ENCODE results near the gene CNNM2. TPM values are rescaled to one million over a fixed set of nuclear protein-coding genes. Genes with fewer than 3 reads are reported as not detected.
"Not testable (repeated sequence)": the region's sequence is repeated elsewhere in the genome, so short reads cannot be mapped to it uniquely, and the experiment has no call there.

Gene CNNM2
- total RNA-seq, 1 experiment from 2014 or later, result 4.9 TPM

GRCh38 chr10:102919992-102920739, 2.1 kb downstream of the CNNM2 start:
- no peak for DNase-seq (ENCODE audit: extremely low read depth, low read depth)

- DNase-seq (ENCODE audit: extremely low read depth, low read depth), result no peak
Observed at GRCh38 chr10:102923601-102924000, 5.5 kb downstream of the CNNM2 start.

GRCh38 chr10:102926842-102927241, 8.7 kb downstream of the CNNM2 start:
- DNase-seq (ENCODE audit: extremely low read depth, low read depth), result no peak

- no peak for DNase-seq (ENCODE audit: extremely low read depth, low read depth)
Observed at GRCh38 chr10:102927311-102928010, 9.4 kb downstream of the CNNM2 start.

- not testable (repeated sequence) for DNase-seq (ENCODE audit: extremely low read depth, low read depth)
Observed at GRCh38 chr10:102928442-102928841, 10.3 kb downstream of the CNNM2 start.

- DNase-seq (ENCODE audit: extremely low read depth, low read depth), result no peak
Observed at GRCh38 chr10:102930720-102931119, 12.6 kb downstream of the CNNM2 start.

GRCh38 chr10:102931643-102932042, 13.5 kb downstream of the CNNM2 start:
- DNase-seq (ENCODE audit: extremely low read depth, low read depth), result no peak

GRCh38 chr10:102935505-102935904, 17.4 kb downstream of the CNNM2 start:
- no peak for DNase-seq (ENCODE audit: extremely low read depth, low read depth)

- DNase-seq (ENCODE audit: extremely low read depth, low read depth), result no peak
Observed at GRCh38 chr10:102935939-102936605, 18.0 kb downstream of the CNNM2 start.

- no peak for DNase-seq (ENCODE audit: extremely low read depth, low read depth)
Observed at GRCh38 chr10:102941401-102941800, 23.3 kb downstream of the CNNM2 start.

- no peak for DNase-seq (ENCODE audit: extremely low read depth, low read depth)
Observed at GRCh38 chr10:102945449-102945848, 27.4 kb downstream of the CNNM2 start.

GRCh38 chr10:102945962-102946361, 27.9 kb downstream of the CNNM2 start:
- DNase-seq (ENCODE audit: extremely low read depth, low read depth), result no peak

- DNase-seq (ENCODE audit: extremely low read depth, low read depth), result no peak
Observed at GRCh38 chr10:102946992-102947391, 28.9 kb downstream of the CNNM2 start.

GRCh38 chr10:102948176-102948575, 30.1 kb downstream of the CNNM2 start:
- DNase-seq (ENCODE audit: extremely low read depth, low read depth), result no peak

GRCh38 chr10:102948786-102949185, 30.7 kb downstream of the CNNM2 start:
- DNase-seq (ENCODE audit: extremely low read depth, low read depth), result no peak

GRCh38 chr10:102949916-102950315, 31.8 kb downstream of the CNNM2 start:
- DNase-seq (ENCODE audit: extremely low read depth, low read depth), result no peak

- no peak for DNase-seq (ENCODE audit: extremely low read depth, low read depth)
Observed at GRCh38 chr10:102951316-102951715, 33.2 kb downstream of the CNNM2 start.

- DNase-seq (ENCODE audit: extremely low read depth, low read depth), result no peak
Observed at GRCh38 chr10:102959360-102959759, 41.3 kb downstream of the CNNM2 start.

- no peak for DNase-seq (ENCODE audit: extremely low read depth, low read depth)
Observed at GRCh38 chr10:102960157-102960556, 42.1 kb downstream of the CNNM2 start.

- no peak for DNase-seq (ENCODE audit: extremely low read depth, low read depth)
Observed at GRCh38 chr10:102962267-102962666, 44.2 kb downstream of the CNNM2 start.

- DNase-seq (ENCODE audit: extremely low read depth, low read depth), result no peak
Observed at GRCh38 chr10:102962951-102963755, 45.1 kb downstream of the CNNM2 start.
